HG03565 (cell line): ENCODE data around the gene RRAD.

Experiments used
- ATAC-seq: cut with Tn5 transposase; IDR thresholded peaks from one replicate; pipeline ENCODE4 v1.9.1; 2021; ENCODE audit warnings: mild to moderate bottlenecking, moderate library complexity; ENCODE audit not compliant: unreplicated experiment

The RRAD gene

GRCh38 chr16:66919569-66920298 is 5.6 kb downstream of the RRAD start:
- ATAC-seq = no peak

GRCh38 chr16:66918803-66919568 is 6.3 kb downstream of the RRAD start, which contains the start of gene CDH16:
Gene CDH16 (minus strand): TSS chr16:66918885. CDS start chr16:66918065, 820 bp downstream.
- no peak for ATAC-seq

GRCh38 chr16:66918355-66918754 is 7.0 kb downstream of the RRAD start:
- ATAC-seq = no peak

GRCh38 chr16:66917741-66918140 is 7.6 kb downstream of the RRAD start:
- ATAC-seq = no peak

GRCh38 chr16:66916518-66916917 is 8.8 kb downstream of the RRAD start:
- no peak for ATAC-seq

- ATAC-seq = no peak
Measured at GRCh38 chr16:66915041-66915440, 10.3 kb downstream of the RRAD start.

- no peak for ATAC-seq
Measured at GRCh38 chr16:66914541-66914940, 10.8 kb downstream of the RRAD start.

GRCh38 chr16:66913711-66914110 is 11.6 kb downstream of the RRAD start:
- ATAC-seq = no peak

- ATAC-seq = no peak
Measured at GRCh38 chr16:66913081-66913480, 12.3 kb downstream of the RRAD start.

GRCh38 chr16:66911801-66912200 is 13.5 kb downstream of the RRAD start:
- ATAC-seq = no peak

GRCh38 chr16:66911112-66911511 is 14.2 kb downstream of the RRAD start:
- ATAC-seq = no peak

- ATAC-seq = no peak
Measured at GRCh38 chr16:66910175-66910940, 15.0 kb downstream of the RRAD start.

GRCh38 chr16:66908762-66909559 is 16.4 kb downstream of the RRAD start:
- ATAC-seq = no peak

- no peak for ATAC-seq
Measured at GRCh38 chr16:66908116-66908515, 17.2 kb downstream of the RRAD start.

- ATAC-seq = no peak
Measured at GRCh38 chr16:66906916-66907836, 18.2 kb downstream of the RRAD start.

- no peak for ATAC-seq
Measured at GRCh38 chr16:66905633-66906539, 19.4 kb downstream of the RRAD start.

GRCh38 chr16:66904846-66905632 is 20.3 kb downstream of the RRAD start:
- ATAC-seq = no peak

- no peak for ATAC-seq
Measured at GRCh38 chr16:66904428-66904845, 20.9 kb downstream of the RRAD start.
